ENCODE measurements around the gene FAM3B.

FAM3B gene

GRCh38 chr21:41316200-41317062 lies at the start of gene FAM3B:
Gene FAM3B (plus strand): TSS chr21:41316801. CDS start chr21:41316880, 79 bp downstream.
- Histone ChIP-seq H3K4me3 (ENCODE audit: low read length) (no peak within 1 kb of the TSS), H3K4me1 (ENCODE audit: control insufficient read depth, insufficient read depth, low read length) (peaks cover 5% of the 10 kb centered on the region), H3K27me3 (replicated peaks; ENCODE audit: control insufficient read depth, insufficient read depth, low read length) (peaks cover 48% of the 10 kb centered on the region), H3K36me3 (ENCODE audit: control insufficient read depth, insufficient read depth, low read length, severe bottlenecking) (no peaks in the 10 kb centered on the region), H3K9me3 (ENCODE audit: control insufficient read depth, low read length) (no peaks in the 10 kb centered on the region), H3K9ac (ENCODE audit: low read length) (no peak within 1 kb of the TSS)
- no peak for DNase-seq (ENCODE audit: low read depth)

- no peak overlapping the region for H3K4me3 ChIP-seq (ENCODE audit: low read length)
- no peak for DNase-seq (ENCODE audit: low read depth)
- H3K4me1 ChIP-seq (ENCODE audit: control insufficient read depth, insufficient read depth, low read length) = no peaks in the 10 kb centered on the region
- H3K9me3 ChIP-seq (ENCODE audit: control insufficient read depth, low read length) = peaks cover 8% of the 10 kb centered on the region
- H3K36me3 ChIP-seq (ENCODE audit: control insufficient read depth, insufficient read depth, low read length, severe bottlenecking) = no peaks in the 10 kb centered on the region
- H3K9ac ChIP-seq (ENCODE audit: low read length) = no peak overlapping the region
- H3K27me3 ChIP-seq (replicated peaks; ENCODE audit: control insufficient read depth, insufficient read depth, low read length) = no peaks in the 10 kb centered on the region
Observed at GRCh38 chr21:41267346-41267745, 49.3 kb upstream of the FAM3B start.

- Histone ChIP-seq H3K4me1 (ENCODE audit: control insufficient read depth, insufficient read depth, low read length) (no peaks in the 10 kb centered on the region), H3K4me3 (ENCODE audit: low read length) (no peak overlapping the region), H3K27me3 (replicated peaks; ENCODE audit: control insufficient read depth, insufficient read depth, low read length) (no peaks in the 10 kb centered on the region), H3K9ac (ENCODE audit: low read length) (no peak overlapping the region), H3K9me3 (ENCODE audit: control insufficient read depth, low read length) (peaks cover 10% of the 10 kb centered on the region), H3K36me3 (ENCODE audit: control insufficient read depth, insufficient read depth, low read length, severe bottlenecking) (no peaks in the 10 kb centered on the region)
- DNase-seq (ENCODE audit: low read depth) = no peak
Observed at GRCh38 chr21:41269535-41269934, 47.1 kb upstream of the FAM3B start.

GRCh38 chr21:41277196-41277595 lies 39.4 kb upstream of the FAM3B start:
- no peak for DNase-seq (ENCODE audit: low read depth)
- Histone ChIP-seq H3K4me1 (ENCODE audit: control insufficient read depth, insufficient read depth, low read length) (peaks cover 11% of the 10 kb centered on the region), H3K9ac (ENCODE audit: low read length) (no peak overlapping the region), H3K9me3 (ENCODE audit: control insufficient read depth, low read length) (peaks cover 4% of the 10 kb centered on the region), H3K4me3 (ENCODE audit: low read length) (no peak overlapping the region), H3K36me3 (ENCODE audit: control insufficient read depth, insufficient read depth, low read length, severe bottlenecking) (peaks cover 6% of the 10 kb centered on the region), H3K27me3 (replicated peaks; ENCODE audit: control insufficient read depth, insufficient read depth, low read length) (peaks cover 8% of the 10 kb centered on the region)

- Histone ChIP-seq H3K27me3 (replicated peaks; ENCODE audit: control insufficient read depth, insufficient read depth, low read length) (peaks cover 14% of the 10 kb centered on the region), H3K36me3 (ENCODE audit: control insufficient read depth, insufficient read depth, low read length, severe bottlenecking) (peaks cover 6% of the 10 kb centered on the region), H3K4me1 (ENCODE audit: control insufficient read depth, insufficient read depth, low read length) (peaks cover 11% of the 10 kb centered on the region), H3K9ac (ENCODE audit: low read length) (no peak overlapping the region), H3K9me3 (ENCODE audit: control insufficient read depth, low read length) (no peaks in the 10 kb centered on the region), H3K4me3 (ENCODE audit: low read length) (no peak overlapping the region)
- DNase-seq (ENCODE audit: low read depth) = no peak
Observed at GRCh38 chr21:41277846-41278245, 38.8 kb upstream of the FAM3B start.

- peaks cover 11% of the 10 kb centered on the region for H3K4me1 ChIP-seq (ENCODE audit: control insufficient read depth, insufficient read depth, low read length)
- H3K27me3 ChIP-seq (replicated peaks; ENCODE audit: control insufficient read depth, insufficient read depth, low read length) = peaks cover 16% of the 10 kb centered on the region
- no peaks in the 10 kb centered on the region for H3K9me3 ChIP-seq (ENCODE audit: control insufficient read depth, low read length)
- H3K36me3 ChIP-seq (ENCODE audit: control insufficient read depth, insufficient read depth, low read length, severe bottlenecking) = peaks cover 6% of the 10 kb centered on the region
- no peak overlapping the region for H3K4me3 ChIP-seq (ENCODE audit: low read length)
- no peak for DNase-seq (ENCODE audit: low read depth)
- no peak overlapping the region for H3K9ac ChIP-seq (ENCODE audit: low read length)
Observed at GRCh38 chr21:41280115-41280919, 36.3 kb upstream of the FAM3B start.

- no peak for DNase-seq (ENCODE audit: low read depth)
- peaks cover 11% of the 10 kb centered on the region for H3K4me1 ChIP-seq (ENCODE audit: control insufficient read depth, insufficient read depth, low read length)
- H3K27me3 ChIP-seq (replicated peaks; ENCODE audit: control insufficient read depth, insufficient read depth, low read length) = peaks cover 16% of the 10 kb centered on the region
Observed at GRCh38 chr21:41282412-41282811, 34.2 kb upstream of the FAM3B start.

GRCh38 chr21:41283211-41283818 lies 33.3 kb upstream of the FAM3B start:
- peaks cover 16% of the 10 kb centered on the region for H3K27me3 ChIP-seq (replicated peaks; ENCODE audit: control insufficient read depth, insufficient read depth, low read length)
- no peak overlapping the region for H3K4me3 ChIP-seq (ENCODE audit: low read length)
- peaks cover 11% of the 10 kb centered on the region for H3K4me1 ChIP-seq (ENCODE audit: control insufficient read depth, insufficient read depth, low read length)
- peak; percentile 95 for DNase-seq (ENCODE audit: low read depth)
- H3K36me3 ChIP-seq (ENCODE audit: control insufficient read depth, insufficient read depth, low read length, severe bottlenecking) = no peaks in the 10 kb centered on the region
- H3K9me3 ChIP-seq (ENCODE audit: control insufficient read depth, low read length) = no peaks in the 10 kb centered on the region
- no peak overlapping the region for H3K9ac ChIP-seq (ENCODE audit: low read length)

More at GRCh38 chr21:41282412-41282811, 34.2 kb upstream of the FAM3B start:
- H3K4me3 ChIP-seq (ENCODE audit: low read length) = no peak overlapping the region
- no peaks in the 10 kb centered on the region for H3K9me3 ChIP-seq (ENCODE audit: control insufficient read depth, low read length)
- H3K9ac ChIP-seq (ENCODE audit: low read length) = no peak overlapping the region
- no peaks in the 10 kb centered on the region for H3K36me3 ChIP-seq (ENCODE audit: control insufficient read depth, insufficient read depth, low read length, severe bottlenecking)

- Histone ChIP-seq H3K9ac (ENCODE audit: low read length) (no peak overlapping the region), H3K27me3 (replicated peaks; ENCODE audit: control insufficient read depth, insufficient read depth, low read length) (peaks cover 37% of the 10 kb centered on the region), H3K9me3 (ENCODE audit: control insufficient read depth, low read length) (no peaks in the 10 kb centered on the region), H3K4me1 (ENCODE audit: control insufficient read depth, insufficient read depth, low read length) (no peaks in the 10 kb centered on the region), H3K36me3 (ENCODE audit: control insufficient read depth, insufficient read depth, low read length, severe bottlenecking) (no peaks in the 10 kb centered on the region), H3K4me3 (ENCODE audit: low read length) (no peak overlapping the region)
- no peak for DNase-seq (ENCODE audit: low read depth)
Observed at GRCh38 chr21:41289431-41289830, 27.2 kb upstream of the FAM3B start.

- Histone ChIP-seq H3K4me3 (ENCODE audit: low read length) (no peak overlapping the region), H3K4me1 (ENCODE audit: control insufficient read depth, insufficient read depth, low read length) (no peaks in the 10 kb centered on the region), H3K27me3 (replicated peaks; ENCODE audit: control insufficient read depth, insufficient read depth, low read length) (peaks cover 45% of the 10 kb centered on the region), H3K36me3 (ENCODE audit: control insufficient read depth, insufficient read depth, low read length, severe bottlenecking) (no peaks in the 10 kb centered on the region), H3K9me3 (ENCODE audit: control insufficient read depth, low read length) (no peaks in the 10 kb centered on the region), H3K9ac (ENCODE audit: low read length) (no peak overlapping the region)
- no peak for DNase-seq (ENCODE audit: low read depth)
Observed at GRCh38 chr21:41290106-41290799, 26.3 kb upstream of the FAM3B start.
